K562 (cell line): ENCODE measurements around the gene OPCML. TPM values are rescaled to one million over a fixed set of nuclear protein-coding genes. Genes with fewer than 3 reads are reported as not detected.

ENCODE experiments used
- ATAC-seq: fragments of 200-7000 bp; cut with Tn5 transposase; 3 replicates; pipeline ENCODE4 v1.9.1; 2020; ENCODE audit warnings: moderate library complexity
- BruUV-seq: library from RNA; stranded (reverse); fragments of 400-500 nt; replicated peaks from 2 replicates; lab custom pipeline; 2021; lab: Mats Ljungman, UMichigan
- CTCF ChIA-PET: fragments of 300-600 bp; formaldehyde crosslinking; extraction: SDS; loops from one replicate; lab custom pipeline; 2021; ENCODE audit warnings: low intra/inter-chr PET ratio; lab: Yijun Ruan, JAX
- POLR2A ChIA-PET: fragments of 300-600, 350-650 bp; sonication (Branson Sonifier 250); formaldehyde crosslinking; extraction: SDS; loops from one replicate; lab custom pipeline; 2021; ENCODE audit warnings: antibody characterized with exemption, inconsistent platforms; lab: Yijun Ruan, JAX
- DNase-seq, 4 experiments: peaks; one replicate each; pipeline versions ENCODE4 v3.0.0 to v3.0.0-alpha.2; 2011 to 2018; ENCODE audit warnings: low spot score in 3 of 4, mixed read lengths in 3 of 4; ENCODE audit errors: extremely low read depth in 1 of 4
- FAIRE-seq: peaks from 2 replicates; lab custom pipeline; 2011; peaks lifted over from hg19 to GRCh38; lab: Jason Lieb, UNC
- H2AFZ ChIP-seq: 2 replicates; pipeline ENCODE4 v1.6.0; 2011; ENCODE audit warnings: low read depth, low read length, control low read depth, inconsistent platforms
- H3K27ac ChIP-seq: fragments of 200-600 bp; 3 replicates; pipeline ENCODE4 v1.8.0; 2011; ENCODE audit warnings: low read depth, mild to moderate bottlenecking, control low read depth, inconsistent platforms, low read length, moderate library complexity, mixed read lengths; ENCODE audit errors: extremely low read depth
- H3K27me3 ChIP-seq, 2 experiments: fragments of 300-600 bp in 1 of 2; 2 replicates in 1 of 2; 3 replicates in 1 of 2; pipeline versions ENCODE4 v1.6.0 to v1.8.0; 2011; ENCODE audit warnings: inconsistent platforms in 2 of 2, low read length in 2 of 2, mild to moderate bottlenecking in 1 of 2, mixed read lengths in 1 of 2, moderate library complexity in 1 of 2; ENCODE audit not compliant: control insufficient read depth in 2 of 2, insufficient read depth in 2 of 2
- H3K36me3 ChIP-seq: fragments of 300-600 bp; 3 replicates; pipeline ENCODE4 v1.8.0; 2011; ENCODE audit warnings: mild to moderate bottlenecking, low read length, inconsistent platforms; ENCODE audit not compliant: control insufficient read depth, insufficient read depth
- H3K4me1 ChIP-seq, 2 experiments: fragments of 200-600 bp in 1 of 2; replicated peaks in 1 of 2; 2 replicates in 1 of 2; 3 replicates in 1 of 2; pipeline versions ENCODE4 v1.5.1 to v1.8.0; 2011; ENCODE audit warnings: inconsistent platforms in 2 of 2, low read length in 2 of 2, mild to moderate bottlenecking in 1 of 2, mixed read lengths in 1 of 2, moderate library complexity in 1 of 2; ENCODE audit not compliant: control insufficient read depth in 2 of 2, insufficient read depth in 2 of 2
- H3K4me2 ChIP-seq: 2 replicates; pipeline ENCODE4 v1.6.1; 2011; ENCODE audit warnings: low read length, control low read depth, inconsistent platforms, mixed read lengths; ENCODE audit not compliant: insufficient read depth
- H3K4me3 ChIP-seq: fragments of 200-600 bp; sonication (generic), shearing (Covaris generic); 2 replicates; pipeline ENCODE4 v1.5.1; 2016; ENCODE audit warnings: control low read depth, inconsistent platforms
- H3K79me2 ChIP-seq: fragments of 200-600 bp; 3 replicates; pipeline ENCODE4 v1.8.0; 2011; ENCODE audit warnings: low read length, inconsistent platforms; ENCODE audit not compliant: control insufficient read depth, insufficient read depth
- H3K9ac ChIP-seq, 2 experiments: 2 replicates each; pipeline versions ENCODE4 v1.6.0 to v1.6.1; 2011; ENCODE audit warnings: low read depth in 2 of 2, low read length in 2 of 2, control low read depth in 1 of 2, inconsistent platforms in 1 of 2, mild to moderate bottlenecking in 1 of 2, mixed read lengths in 1 of 2; ENCODE audit not compliant: insufficient read depth in 1 of 2
- H3K9me1 ChIP-seq: one replicate; pipeline ENCODE4 v1.6.0; 2011; ENCODE audit warnings: inconsistent platforms, mild to moderate bottlenecking, low read length, moderate library complexity; ENCODE audit not compliant: control insufficient read depth, insufficient read depth
- H3K9me3 ChIP-seq: replicated peaks from 2 replicates; pipeline ENCODE4 v1.5.1; 2011; ENCODE audit warnings: low read depth, low read length, inconsistent platforms; ENCODE audit not compliant: control insufficient read depth, insufficient read depth
- H4K20me1 ChIP-seq: replicated peaks from 2 replicates; pipeline ENCODE4 v1.6.1; 2011; ENCODE audit warnings: low read length, inconsistent platforms, mixed read lengths; ENCODE audit not compliant: control insufficient read depth, insufficient read depth
- COPS2 ChIP-seq: fragments of 450-650 bp; conservative IDR thresholded peaks from 2 replicates; pipeline ENCODE4 v1.6.1; 2016; ENCODE audit warnings: mild to moderate bottlenecking, moderate library complexity
- HDAC2 ChIP-seq: fragments of 450-650 bp; IDR thresholded peaks from 2 replicates; pipeline ENCODE4 v1.6.1; 2016; ENCODE audit warnings: mild to moderate bottlenecking
- HNRNPLL ChIP-seq: fragments of 200-400 bp; formaldehyde crosslinking; IDR thresholded peaks from 2 replicates; pipeline ENCODE4 v1.6.1; 2017; ENCODE audit warnings: low read length, low read depth, mild to moderate bottlenecking; ENCODE audit not compliant: poor library complexity, severe bottlenecking
- ILF3 ChIP-seq: fragments of 450-650 bp; IDR thresholded peaks from 2 replicates; pipeline ENCODE4 v1.6.1; 2018; ENCODE audit warnings: antibody characterized with exemption, mild to moderate bottlenecking, moderate library complexity, borderline replicate concordance
- KAT7 ChIP-seq: sonication (generic); formaldehyde crosslinking; IDR thresholded peaks from 2 replicates; pipeline ENCODE4 v1.8.0; 2022; ENCODE audit warnings: missing genetic modification reagents, mild to moderate bottlenecking, borderline replicate concordance
- NCOR1 ChIP-seq: fragments of 450-650 bp; IDR thresholded peaks from 2 replicates; pipeline ENCODE4 v1.6.1; 2016; ENCODE audit warnings: mild to moderate bottlenecking, moderate library complexity
- NELFE ChIP-seq: IDR thresholded peaks from 2 replicates; pipeline ENCODE4 v1.6.1; 2011; ENCODE audit warnings: mild to moderate bottlenecking; ENCODE audit not compliant: insufficient read depth, insufficient read length
- NEUROD1 ChIP-seq: fragments of 150-350 bp; IDR thresholded peaks from 2 replicates; pipeline ENCODE4 v1.6.1; 2014; ENCODE audit warnings: borderline replicate concordance, low read length, low read depth; ENCODE audit not compliant: partially characterized antibody
- PHB2 ChIP-seq: fragments of 450-650 bp; IDR thresholded peaks from 2 replicates; pipeline ENCODE4 v1.6.1; 2017; ENCODE audit warnings: low read depth
- STAT5B ChIP-seq: fragments of 250-450 bp; sonication (Bioruptor Pico); IDR thresholded peaks from 2 replicates; pipeline ENCODE4 v1.8.0; 2021; ENCODE audit warnings: mild to moderate bottlenecking, inconsistent platforms
- TAF9B ChIP-seq: fragments of 450-650 bp; IDR thresholded peaks from 2 replicates; pipeline ENCODE4 v1.6.1; 2018; ENCODE audit warnings: mild to moderate bottlenecking; ENCODE audit not compliant: partially characterized antibody
- TCF15 ChIP-seq: fragments of 250-450 bp; sonication (Bioruptor Pico); IDR thresholded peaks from 2 replicates; pipeline ENCODE4 v1.8.0; 2022; ENCODE audit warnings: moderate library complexity, mild to moderate bottlenecking, inconsistent platforms
- WGBS: fragments of 100-300 bp; shearing (Covaris generic); methylation state at CpG from one replicate; pipeline ENCODE4 v1.1.6; 2016; ENCODE audit warnings: low coverage, mixed read lengths; ENCODE audit not compliant: insufficient coverage; ENCODE audit errors: missing lambda C conversion rate; 5-methylcytosine and 5-hydroxymethylcytosine counted together
- in situ Hi-C: fragments of 300-500 bp; cut with MboI; formaldehyde crosslinking; loops from 4 replicates; pipeline ENCODE4 v1.15.0; 2018; ENCODE audit warnings: inconsistent platforms, mixed read lengths
- intact Hi-C: fragments of 100-400 bp; cut with micrococcal nuclease; formaldehyde crosslinking; loops from 2 replicates; pipeline ENCODE4 v1.14.2; 2022
- polyA plus RNA-seq, 8 experiments: library from polyadenylated mRNA; depleted of rRNA in 4 of 8; stranded (reverse) in 5 of 8; unstranded in 3 of 8; fragments of >200 nt; fragmentation: Nextera tagmentation in 2 of 8; fragmentation: Illumina TruSeq in 1 of 8; extraction: Ambion mirVana in 2 of 8; extraction: Trizol in 1 of 8; gene quantifications; 2 replicates each; pipeline versions ENCODE4 v1.2.1 to v1.2.3, GENCODE V29; 2011 to 2014; ENCODE audit warnings: inconsistent platforms in 1 of 8, missing spikeins in 1 of 8
- total RNA-seq, 7 experiments: library from RNA; depleted of rRNA in 6 of 7; stranded (reverse); fragments of >200 nt in 6 of 7; fragmentation: Illumina TruSeq in 2 of 7; extraction: Trizol in 2 of 7; gene quantifications; 2 replicates each; pipeline versions ENCODE4 v1.2.1 to v1.2.3, GENCODE V29; 2011 to 2021; ENCODE audit warnings: low replicate concordance in 1 of 7

OPCML gene
- total and polyA plus RNA-seq, 9 of the 15 experiments (the other 6 are each of a cell fraction or from before 2014, with no cell fraction given) = not detected

GRCh38 chr11:132658004-132658403, 874.3 kb downstream of the OPCML start:
- ChIA-PET POLR2A (no interaction called here), CTCF (no interaction called here)
- H3K27ac ChIP-seq = no peak overlapping the region
- H3K9me1 ChIP-seq = no peaks in the 10 kb centered on the region
- 3% methylated on average over 4 of the region's 4 CpGs for WGBS
- no peaks in the 10 kb centered on the region for H3K36me3 ChIP-seq
- H3K4me2 ChIP-seq = no peak overlapping the region
- no TSS peak for BruUV-seq
- no peaks in the 10 kb centered on the region for H3K9me3 ChIP-seq
- no peaks in the 10 kb centered on the region for H3K27me3 ChIP-seq
- intact Hi-C loops = no loop called here
- in situ Hi-C loops = no loop called here
- H2AFZ ChIP-seq = no peak overlapping the region
- no peak for DNase-seq
- no peaks in the 10 kb centered on the region for H4K20me1 ChIP-seq
- TF ChIP-seq HNRNPLL (no peak), HDAC2 (no peak), NEUROD1 (no peak), TCF15 (CRISPR knock-in tag) (no peak), STAT5B (CRISPR knock-in tag) (no peak), NELFE (no peak), KAT7 (CRISPR knock-in tag) (no peak), PHB2 (no peak), NCOR1 (no peak), COPS2 (no peak), ILF3 (no peak), TAF9B (no peak)
- TF ChIP-seq, all 486 proteins: peak for 0
- ATAC-seq (no peak), FAIRE-seq (no peak)
- H3K4me1 ChIP-seq = no peaks in the 10 kb centered on the region
- no peak overlapping the region for H3K4me3 ChIP-seq
- H3K79me2 ChIP-seq = no peaks in the 10 kb centered on the region
- H3K9ac ChIP-seq = no peak overlapping the region
